H1 (cell line): ENCODE results near the gene KSR2. TPM values are rescaled to one million over a fixed set of nuclear protein-coding genes. Genes with fewer than 3 reads are reported as not detected.

Source experiments
- CTCF ChIA-PET: fragments of 300-600 bp; sonication (Branson Sonifier 250); formaldehyde crosslinking; loops from one replicate; lab custom pipeline; 2021; ENCODE audit not compliant: partially characterized antibody; lab: Charles Lee
- POLR2A ChIA-PET: fragments of 300-600 bp; sonication (Branson Sonifier 250); formaldehyde crosslinking; loops from one replicate; lab custom pipeline; 2021; ENCODE audit warnings: inconsistent platforms; ENCODE audit not compliant: partially characterized antibody; lab: Charles Lee
- DNase-seq, 2 experiments: peaks; one replicate each; pipeline versions ENCODE4 v3.0.0 to v3.0.0-alpha.2; 2010 to 2022; ENCODE audit warnings: low spot score in 2 of 2, low read depth in 1 of 2, mixed read lengths in 1 of 2
- FAIRE-seq: peaks from 2 replicates; lab custom pipeline; 2011; peaks lifted over from hg19 to GRCh38; lab: Jason Lieb, UNC
- H2AFZ ChIP-seq: 2 replicates; pipeline ENCODE4 v1.8.1; 2012; ENCODE audit warnings: low read length, inconsistent platforms
- H2AK5ac ChIP-seq: 2 replicates; pipeline ENCODE4 v1.6.1; 2013; ENCODE audit warnings: low read depth, low read length
- H2BK120ac ChIP-seq: replicated peaks from 2 replicates; pipeline ENCODE3; 2013; ENCODE audit warnings: low read depth, low read length, inconsistent platforms
- H2BK12ac ChIP-seq: 2 replicates; pipeline ENCODE4 v1.6.1; 2013; ENCODE audit warnings: low read depth, low read length
- H2BK15ac ChIP-seq: 2 replicates; pipeline ENCODE4 v1.6.1; 2013; ENCODE audit warnings: low read length
- H2BK20ac ChIP-seq: 2 replicates; pipeline ENCODE4 v1.6.1; 2013; ENCODE audit warnings: low read length
- H2BK5ac ChIP-seq: 2 replicates; pipeline ENCODE4 v1.6.1; 2013; ENCODE audit warnings: low read depth, low read length
- H3K14ac ChIP-seq: 2 replicates; pipeline ENCODE4 v1.6.1; 2013; ENCODE audit warnings: inconsistent platforms; ENCODE audit not compliant: insufficient read length
- H3K18ac ChIP-seq: 2 replicates; pipeline ENCODE4 v1.6.1; 2013; ENCODE audit warnings: low read length; ENCODE audit errors: extremely low read depth
- H3K23ac ChIP-seq: 2 replicates; pipeline ENCODE4 v1.6.1; 2013; ENCODE audit warnings: inconsistent platforms; ENCODE audit not compliant: insufficient read length
- H3K23me2 ChIP-seq: 2 replicates; pipeline ENCODE4 v1.6.1; 2013; ENCODE audit warnings: low read depth, low read length
- H3K27ac ChIP-seq: 2 replicates; pipeline ENCODE4 v1.6.1; 2011; ENCODE audit warnings: low read depth, low read length, inconsistent platforms
- H3K27me3 ChIP-seq, 4 experiments: replicated peaks in 1 of 4; 1 replicate in 1 of 4; 2 replicates in 3 of 4; pipeline versions ENCODE4 v1.6.1 to v1.8.1; 2011 to 2013; ENCODE audit warnings: low read length in 3 of 4, mild to moderate bottlenecking in 3 of 4, inconsistent platforms in 2 of 4, mixed read lengths in 2 of 4, moderate library complexity in 1 of 4; ENCODE audit not compliant: control insufficient read depth in 3 of 4, insufficient read depth in 3 of 4; ENCODE audit errors: extremely low read depth in 1 of 4
- H3K36me3 ChIP-seq, 4 experiments: 2 replicates each; pipeline versions ENCODE4 v1.6.1 to v1.8.1; 2011 to 2013; ENCODE audit warnings: mild to moderate bottlenecking in 4 of 4, low read length in 3 of 4, moderate library complexity in 2 of 4, control low read depth in 1 of 4, inconsistent platforms in 1 of 4; ENCODE audit not compliant: insufficient read depth in 4 of 4, control insufficient read depth in 2 of 4
- H3K4ac ChIP-seq: replicated peaks from 2 replicates; pipeline ENCODE3; 2013; ENCODE audit warnings: low read length, low read depth, mixed read lengths, inconsistent platforms; ENCODE audit not compliant: insufficient read length
- H3K4me1 ChIP-seq, 4 experiments: replicated peaks in 1 of 4; 1 replicate in 1 of 4; 2 replicates in 3 of 4; pipeline versions ENCODE4 v1.6.1 to v1.8.1; 2011 to 2013; ENCODE audit warnings: low read length in 3 of 4, inconsistent platforms in 2 of 4, mixed read lengths in 1 of 4; ENCODE audit not compliant: insufficient read depth in 4 of 4, control insufficient read depth in 3 of 4
- H3K4me2 ChIP-seq, 2 experiments: 2 replicates each; pipeline versions ENCODE4 v1.6.1 to v1.8.1; 2011 to 2013; ENCODE audit warnings: low read depth in 2 of 2, low read length in 2 of 2, control low read depth in 1 of 2, inconsistent platforms in 1 of 2, mild to moderate bottlenecking in 1 of 2; ENCODE audit not compliant: insufficient read depth in 1 of 2
- H3K4me3 ChIP-seq, 4 experiments: fragments of 200-600, 300-600 bp in 1 of 4; sonication (generic), shearing (Covaris generic), sonication (Bioruptor Twin) in 1 of 4; 2 replicates each; pipeline versions ENCODE4 v1.5.1 to v1.8.1; 2011 to 2016; ENCODE audit warnings: low read length in 4 of 4, low read depth in 3 of 4, control low read depth in 2 of 4, inconsistent platforms in 2 of 4, mild to moderate bottlenecking in 2 of 4, mixed read lengths in 1 of 4, moderate library complexity in 1 of 4; ENCODE audit not compliant: insufficient read depth in 2 of 4; ENCODE audit errors: extremely low read depth in 1 of 4
- H3K56ac ChIP-seq: replicated peaks from 2 replicates; pipeline ENCODE3; 2013; ENCODE audit warnings: low read depth, mild to moderate bottlenecking, mixed read lengths, low read length, inconsistent platforms; ENCODE audit not compliant: insufficient read length
- H3K79me1 ChIP-seq: 2 replicates; pipeline ENCODE4 v1.6.1; 2013; ENCODE audit warnings: low read depth, low read length, control low read depth
- H3K79me2 ChIP-seq, 2 experiments: 2 replicates each; pipeline versions ENCODE4 v1.6.1 to v1.8.1; 2012 to 2013; ENCODE audit warnings: low read length in 2 of 2, mild to moderate bottlenecking in 2 of 2, inconsistent platforms in 1 of 2; ENCODE audit not compliant: insufficient read depth in 2 of 2, control insufficient read depth in 1 of 2
- H3K9ac ChIP-seq, 4 experiments: replicated peaks in 1 of 4; 1 replicate in 1 of 4; 2 replicates in 3 of 4; pipeline versions ENCODE4 v1.6.1 to v1.8.1; 2011 to 2013; ENCODE audit warnings: low read depth in 3 of 4, low read length in 3 of 4, control low read depth in 2 of 4, mild to moderate bottlenecking in 2 of 4, moderate library complexity in 2 of 4, inconsistent platforms in 1 of 4; ENCODE audit errors: extremely low read depth in 1 of 4
- H3K9me3 ChIP-seq, 2 experiments: 2 replicates each; pipeline versions ENCODE4 v1.6.1 to v1.8.1; 2012 to 2013; ENCODE audit warnings: mild to moderate bottlenecking in 2 of 2, moderate library complexity in 2 of 2, control low read depth in 1 of 2, inconsistent platforms in 1 of 2, low read depth in 1 of 2, low read length in 1 of 2, mixed read lengths in 1 of 2; ENCODE audit not compliant: insufficient read depth in 2 of 2
- H4K20me1 ChIP-seq, 2 experiments: replicated peaks in 1 of 2; 2 replicates each; pipeline versions ENCODE3 to v1.8.1; 2011 to 2013; ENCODE audit warnings: inconsistent platforms in 2 of 2, low read length in 2 of 2, mild to moderate bottlenecking in 1 of 2; ENCODE audit not compliant: insufficient read depth in 2 of 2, control insufficient read depth in 1 of 2
- H4K5ac ChIP-seq: 2 replicates; pipeline ENCODE4 v1.6.1; 2013; ENCODE audit warnings: low read length, low read depth, mixed read lengths, inconsistent platforms; ENCODE audit not compliant: insufficient read length
- H4K8ac ChIP-seq: 2 replicates; pipeline ENCODE4 v1.8.0; 2013; ENCODE audit warnings: mild to moderate bottlenecking, moderate library complexity, low read length, inconsistent platforms; ENCODE audit not compliant: insufficient read depth; ENCODE audit errors: extremely low read depth
- H4K91ac ChIP-seq: replicated peaks from 2 replicates; pipeline ENCODE3; 2013; ENCODE audit warnings: low read length, mixed read lengths, inconsistent platforms; ENCODE audit not compliant: insufficient read length
- CTBP2 ChIP-seq: IDR thresholded peaks from 2 replicates; pipeline ENCODE4 v1.7.0; 2011; ENCODE audit warnings: borderline replicate concordance, mild to moderate bottlenecking, moderate library complexity, mixed read lengths, low read length; ENCODE audit not compliant: insufficient read depth, insufficient read length
- JUND ChIP-seq: IDR thresholded peaks from 2 replicates; pipeline ENCODE4 v1.6.1; 2011; ENCODE audit warnings: mild to moderate bottlenecking, improper control_type of control experiment, low read length
- WGBS, 2 experiments: shearing (Covaris generic) in 1 of 2; methylation state at CpG; one replicate each; pipeline versions ENCODE4 v1.1.6 to v1.1.7; 2013 to 2015; ENCODE audit warnings: low lambda C conversion rate in 2 of 2, mixed read lengths in 2 of 2, inconsistent platforms in 1 of 2, low coverage in 1 of 2, missing lambda C conversion rate in 1 of 2; ENCODE audit not compliant: insufficient replicate concordance in 2 of 2, insufficient coverage in 1 of 2, insufficient read length in 1 of 2; ENCODE audit errors: extremely low coverage in 1 of 2, missing lambda C conversion rate in 1 of 2; 5-methylcytosine and 5-hydroxymethylcytosine counted together
- polyA plus RNA-seq, 7 experiments: library from polyadenylated mRNA; depleted of rRNA in 3 of 7; stranded (reverse) in 5 of 7; unstranded in 2 of 7; fragments of >200 nt in 5 of 7; fragments of 200-250 nt in 2 of 7; gene quantifications; 1 replicate in 5 of 7; 2 replicates in 1 of 7; 4 replicates in 1 of 7; pipeline versions ENCODE4 v1.2.1 to v1.2.3, GENCODE V29; 2011 to 2013; ENCODE audit warnings: missing spikeins in 2 of 7, mixed read lengths in 2 of 7
- total RNA-seq: library from RNA; stranded (reverse); fragmentation: NEBNext Ultra II Directional; extraction: Animal tissue kit (Norgen Biotek cat#: 25700); gene quantifications from 2 replicates; pipeline ENCODE4 v1.2.1, GENCODE V29; 2021

KSR2 gene
- total and polyA plus RNA-seq, 2 of the 8 experiments (the other 6 are each of a cell fraction or from before 2014, with no cell fraction given): 0.74 to 2.2 TPM

GRCh38 chr12:117968151-117968789, 520 bp downstream of the KSR2 start:
- TF ChIP-seq JUND: no peak
- peak; percentile 27 for TF ChIP-seq CTBP2
- H3K18ac ChIP-seq: peak overlapping the region; percentile 81; the same call in 1 of the 2 replicates
- ChIA-PET CTCF (interaction anchor here (1.6 kb wide), 1 partner anchor 111 kb away, joined by 5 read pairs; no protein-coding TSS in a partner anchor), POLR2A (interaction anchor here (1.5 kb wide), 1 partner anchor 46 kb away, joined by 5 read pairs; no protein-coding TSS in a partner anchor)
- peak overlapping the region; percentile 64 for H4K8ac ChIP-seq
- H3K4me2 ChIP-seq: peak overlapping the region; percentile 82 to 100
- no peak overlapping the region for H2BK15ac ChIP-seq
- H3K27me3 ChIP-seq: peaks cover 0 to 7% (median 1%) of the 10 kb centered on the region in 4 experiments; a peak in 3 of 7 replicates
- no peak overlapping the region for H3K23ac ChIP-seq
- peak overlapping the region; percentile 85; the same call in 1 of the 2 replicates for H2AFZ ChIP-seq
- no peak for DNase-seq
- no peak overlapping the region for H2BK20ac ChIP-seq
- no peak overlapping the region for H2BK12ac ChIP-seq
- H3K9me3 ChIP-seq: peaks cover 6 to 8% of the 10 kb centered on the region in 2 experiments; a peak in 2 of 4 replicates
- H3K4me1 ChIP-seq: peaks cover 2 to 4% (median 3%) of the 10 kb centered on the region in 4 experiments
- H3K4me3 ChIP-seq: peak overlapping the region; percentile 60 to 91 (median 80)
- no peak overlapping the region for H3K27ac ChIP-seq
- H2BK120ac ChIP-seq: no peak overlapping the region
- FAIRE-seq: no peak
- 0 out of 2 replicates have a peak overlapping the region, but pooled peaks have one; percentile 81 for H2BK5ac ChIP-seq
- no peaks in the 10 kb centered on the region for H3K36me3 ChIP-seq
- no peak overlapping the region for H3K14ac ChIP-seq
- H4K20me1 ChIP-seq: no peaks in the 10 kb centered on the region
- H3K56ac ChIP-seq: no peak overlapping the region
- H3K9ac ChIP-seq: peak overlapping the region in 2 of 4 experiments; percentile 58 to 63; a peak in 4 of 7 replicates
- 0% methylated on average over 5 of the region's 10 CpGs; no CpG with 5 or more reads in 1 of the 2 experiments for WGBS, 2 experiments
- peak overlapping the region; percentile 50 for H4K5ac ChIP-seq
- no peak overlapping the region for H3K4ac ChIP-seq
- peak overlapping the region; percentile 63 for H4K91ac ChIP-seq
- H2AK5ac ChIP-seq: no peak overlapping the region
- no peaks in the 10 kb centered on the region for H3K79me1 ChIP-seq
- H3K23me2 ChIP-seq: peaks cover 21% of the 10 kb centered on the region
- H3K79me2 ChIP-seq: no peaks in the 10 kb centered on the region
